ENCODE data around the gene ENAH.
"Not testable (repeated sequence)": the region's sequence is repeated elsewhere in the genome, so short reads cannot be mapped to it uniquely, and the experiment has no call there.

The ENAH gene

DNA sequence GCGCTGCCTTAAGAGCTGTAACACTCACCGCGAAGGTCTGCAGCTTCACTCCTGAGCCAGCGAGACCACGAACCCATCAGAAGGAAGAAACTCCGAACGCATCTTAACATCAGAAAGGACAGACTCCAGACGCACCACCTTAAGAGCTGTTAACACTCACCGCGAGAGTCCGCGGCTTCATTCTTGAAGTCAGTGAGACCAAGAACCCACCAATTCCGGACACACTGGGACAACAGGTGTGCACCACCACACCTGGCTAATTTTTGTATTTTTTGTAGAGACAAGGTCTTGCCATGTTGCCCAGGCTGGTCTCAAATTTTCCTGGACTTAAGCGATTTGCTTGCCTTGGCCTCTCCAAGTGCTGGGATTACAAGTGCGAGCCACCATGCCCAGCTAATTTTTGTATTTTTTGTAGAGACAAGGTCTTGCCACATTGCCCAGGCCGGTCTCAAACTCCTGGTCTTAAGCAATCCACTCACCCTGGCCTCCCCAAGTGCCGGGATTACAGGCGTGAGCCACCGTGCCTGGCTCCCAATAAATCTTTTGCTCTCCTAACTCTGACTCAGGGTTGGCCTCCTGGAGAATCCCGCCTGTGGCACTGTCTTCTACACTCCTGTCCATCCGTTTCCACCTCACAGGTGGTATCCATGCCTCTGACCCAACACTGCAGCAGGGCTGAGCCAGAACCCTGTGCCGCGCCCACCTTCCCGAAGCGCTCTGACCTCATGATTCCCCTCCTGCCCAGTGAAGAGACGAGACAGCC, 179.1 kb downstream of the ENAH start:
- not testable (repeated sequence) for DNase-seq (ENCODE audit: low read depth, low spot score)

DNA sequence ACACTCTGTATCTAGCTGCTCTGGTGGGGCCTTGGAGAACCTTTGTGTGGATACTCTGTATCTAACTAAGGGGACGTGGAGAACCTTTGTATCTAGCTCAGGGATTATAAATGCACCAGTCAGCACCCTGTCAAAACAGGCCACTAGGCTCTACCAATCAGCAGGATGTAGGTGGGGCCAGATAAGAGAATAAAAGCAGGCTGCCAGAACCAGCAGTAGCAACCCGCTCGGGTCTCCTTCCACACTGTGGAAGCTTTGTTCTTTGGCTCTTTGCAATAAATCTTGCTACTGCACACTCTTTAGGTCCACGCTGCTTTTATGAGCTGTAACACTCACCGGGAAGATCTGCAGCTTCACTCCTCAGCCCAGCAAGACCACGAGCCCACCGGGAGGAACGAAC, 179.7 kb downstream of the ENAH start:
- DNase-seq (ENCODE audit: low read depth, low spot score): not testable (repeated sequence)

DNA sequence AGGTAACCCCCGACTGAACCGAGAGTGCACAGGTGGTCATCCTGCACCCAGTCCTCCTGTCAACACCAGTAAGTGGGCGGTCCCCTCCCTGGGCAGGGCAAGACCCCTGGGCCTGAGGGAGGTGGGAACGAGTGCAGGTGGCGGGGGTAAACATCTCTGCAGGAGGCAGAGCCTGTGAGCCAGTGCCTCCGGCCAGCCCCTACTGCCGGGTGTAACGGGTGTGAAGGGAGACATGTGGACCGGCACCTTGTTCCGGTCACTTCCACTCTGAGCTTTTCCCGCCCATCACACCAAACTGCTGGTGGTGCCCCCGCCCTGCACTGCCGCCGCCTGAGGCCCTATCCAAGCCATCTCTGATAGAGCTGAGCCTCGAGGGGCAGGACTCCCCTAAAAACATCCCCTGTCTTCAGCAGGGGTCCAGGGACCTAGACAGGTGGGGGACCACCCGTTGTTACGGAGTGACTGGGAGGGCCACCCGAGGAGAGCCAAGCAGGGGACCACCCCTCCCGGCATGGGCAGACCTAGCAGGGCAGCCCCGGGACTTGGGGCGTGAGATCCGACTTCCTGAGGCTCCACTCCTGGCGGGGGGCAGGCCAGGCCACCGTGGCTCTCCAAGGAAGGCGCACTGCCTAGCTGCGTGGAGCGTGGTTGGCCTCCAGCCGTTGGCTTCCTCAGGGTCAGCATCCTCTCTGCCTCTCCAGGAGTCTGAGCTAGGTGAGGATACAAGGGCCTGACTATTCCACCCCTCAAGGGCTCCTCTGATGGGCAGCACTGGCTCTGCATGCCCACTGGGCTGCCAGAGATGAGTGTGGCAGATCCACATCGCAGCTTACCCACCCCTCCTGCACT, 181.2 kb downstream of the ENAH start:
- DNase-seq (ENCODE audit: low read depth, low spot score): no peak

GRCh38 chr1:225471109-225471452, 181.8 kb downstream of the ENAH start:
- DNase-seq (ENCODE audit: low read depth, low spot score): no peak

- DNase-seq (ENCODE audit: low read depth, low spot score): no peak
Observed at GRCh38 chr1:225470211-225471108, 182.5 kb downstream of the ENAH start.

GRCh38 chr1:225469051-225469450, 183.9 kb downstream of the ENAH start:
- DNase-seq (ENCODE audit: low read depth, low spot score): no peak

- DNase-seq (ENCODE audit: low read depth, low spot score): no peak
Observed at GRCh38 chr1:225468270-225469020, 184.5 kb downstream of the ENAH start.

DNA sequence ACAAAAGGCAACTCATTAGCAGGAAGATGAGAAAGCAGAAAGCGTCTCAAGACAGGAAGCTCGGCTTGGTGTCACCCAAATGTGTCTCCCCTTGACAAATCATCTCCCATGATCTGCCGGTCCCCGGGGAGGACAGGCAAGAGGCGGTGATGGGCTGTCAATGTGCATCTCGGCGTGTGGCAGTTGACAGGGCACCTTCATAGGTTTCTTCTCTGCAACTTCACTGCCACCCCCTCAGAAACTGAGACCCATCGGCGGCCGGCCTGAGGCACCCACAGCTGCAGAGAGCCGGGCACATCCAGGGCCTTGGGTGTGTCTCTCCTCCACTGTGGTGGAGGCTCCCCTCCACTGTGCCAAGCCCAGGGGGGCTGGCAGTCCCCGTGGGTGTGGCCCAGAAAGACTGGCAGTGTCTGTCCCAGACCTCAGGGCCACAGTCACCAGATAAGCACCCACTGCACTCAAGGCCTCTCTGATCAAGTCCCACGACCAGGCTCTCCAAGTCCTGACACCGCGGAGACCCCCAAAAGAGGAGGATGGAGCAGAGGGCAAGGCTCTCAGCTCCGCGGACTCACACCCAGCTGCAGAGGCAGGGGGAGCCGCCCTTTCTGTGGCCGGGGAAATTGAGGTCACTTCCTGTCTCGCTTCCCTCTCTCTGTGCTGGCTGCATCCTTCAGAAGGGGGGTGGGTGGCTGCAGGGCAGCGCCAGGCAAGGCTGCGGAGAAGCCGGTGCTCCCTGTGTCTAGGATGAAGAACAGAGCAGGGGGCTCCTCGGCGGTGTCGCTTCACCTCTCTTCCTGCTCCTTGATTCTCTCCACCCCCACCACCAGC, 185.5 kb downstream of the ENAH start:
- no peak for DNase-seq (ENCODE audit: low read depth, low spot score)

- no peak for DNase-seq (ENCODE audit: low read depth, low spot score)
Observed at GRCh38 chr1:225466848-225467192, 186.1 kb downstream of the ENAH start.

DNA sequence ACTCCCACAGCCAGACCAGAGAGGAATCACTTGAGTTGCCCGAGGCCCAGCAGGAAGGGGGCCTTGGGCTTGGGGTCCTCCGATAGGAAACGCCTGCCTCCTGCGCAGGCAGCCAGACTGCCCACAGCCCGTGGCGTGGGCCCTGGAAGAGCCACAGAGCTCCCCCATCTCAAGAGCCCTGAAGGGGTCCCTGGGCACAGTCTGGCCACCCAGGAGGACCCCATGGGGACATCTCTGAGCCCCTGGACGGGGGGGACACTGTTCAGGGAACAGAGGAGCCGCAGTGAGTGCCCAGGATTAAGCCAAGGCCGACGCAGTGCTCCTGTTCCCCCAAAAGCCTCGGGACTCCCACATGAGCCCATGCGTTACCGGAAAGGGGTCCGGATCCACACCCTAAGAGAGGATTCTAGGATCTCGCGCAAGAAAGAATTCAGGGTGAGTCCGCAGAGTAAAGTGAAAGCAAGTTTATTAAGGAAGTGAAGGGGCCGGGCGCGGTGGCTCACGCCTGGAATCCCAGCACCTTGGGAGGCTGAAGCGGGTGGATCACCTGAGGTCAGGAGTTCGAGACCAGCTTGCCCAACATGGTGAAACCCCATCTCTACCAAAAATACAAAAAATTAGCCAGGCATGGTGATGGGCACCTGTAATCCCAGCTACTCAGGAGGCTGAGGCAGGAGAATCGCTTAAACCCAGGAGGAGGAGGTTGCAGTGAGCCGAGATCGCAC, 187.0 kb downstream of the ENAH start:
- no peak for DNase-seq (ENCODE audit: low read depth, low spot score)

GRCh38 chr1:225464851-225465792, 187.8 kb downstream of the ENAH start:
- DNase-seq (ENCODE audit: low read depth, low spot score): no peak

DNA sequence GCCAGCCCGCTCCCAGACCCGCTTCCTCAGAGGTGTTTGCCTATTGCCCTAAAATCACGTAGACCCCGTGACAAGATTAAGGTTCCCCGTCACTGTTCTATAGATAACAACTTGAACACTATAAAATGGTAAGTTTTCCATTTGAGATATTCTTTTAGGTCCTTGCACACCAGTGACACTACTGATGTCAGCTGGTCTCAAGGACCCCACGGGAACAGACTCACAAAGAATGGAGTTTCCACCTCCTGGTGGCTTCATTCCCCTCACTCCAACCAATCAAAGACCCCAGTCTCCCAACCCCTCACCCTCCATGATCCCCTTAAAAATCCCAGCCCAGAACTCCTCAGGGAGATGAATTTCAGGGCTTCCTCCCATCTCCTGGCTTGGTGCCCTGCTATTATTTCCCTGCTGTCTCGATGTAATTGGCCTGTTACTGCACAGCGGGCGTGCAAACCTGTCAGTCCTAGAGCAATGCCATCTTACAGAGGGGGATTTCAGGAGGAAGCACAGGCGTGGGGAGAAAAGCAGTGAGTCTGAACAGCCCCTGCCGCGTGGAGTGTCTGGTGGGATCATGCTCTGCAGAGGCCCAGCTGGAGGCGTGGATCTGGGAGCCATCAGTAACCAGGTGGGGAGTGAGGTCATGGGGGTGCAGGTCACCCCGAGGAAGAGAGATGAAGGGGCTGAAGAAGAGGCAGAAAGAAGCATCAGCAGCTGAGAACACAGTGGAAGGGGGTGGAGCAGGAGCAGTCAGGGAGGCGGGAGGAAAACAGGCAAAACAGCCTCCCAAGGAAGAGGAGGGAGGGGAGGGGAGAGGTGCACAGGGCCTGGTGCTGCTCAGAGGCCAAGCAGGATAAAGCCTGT, 190.0 kb downstream of the ENAH start:
- DNase-seq (ENCODE audit: low read depth, low spot score): no peak

DNA sequence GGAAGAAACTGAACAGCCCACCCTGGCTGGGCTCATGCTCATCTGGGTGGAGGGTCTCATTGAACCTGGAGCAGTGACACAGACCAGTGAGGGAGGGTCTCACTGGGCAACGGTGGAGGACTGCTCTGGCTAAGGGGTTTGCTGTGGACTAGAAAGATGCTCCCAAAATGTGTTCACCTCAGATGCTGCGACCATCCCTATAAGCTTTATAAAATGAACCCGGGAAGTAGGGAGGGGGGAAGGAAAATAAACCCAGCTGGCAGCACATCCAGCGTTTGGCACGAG, 190.6 kb downstream of the ENAH start:
- DNase-seq (ENCODE audit: low read depth, low spot score): no peak

- DNase-seq (ENCODE audit: low read depth, low spot score): no peak
Observed at GRCh38 chr1:225461533-225462428, 191.1 kb downstream of the ENAH start.

DNA sequence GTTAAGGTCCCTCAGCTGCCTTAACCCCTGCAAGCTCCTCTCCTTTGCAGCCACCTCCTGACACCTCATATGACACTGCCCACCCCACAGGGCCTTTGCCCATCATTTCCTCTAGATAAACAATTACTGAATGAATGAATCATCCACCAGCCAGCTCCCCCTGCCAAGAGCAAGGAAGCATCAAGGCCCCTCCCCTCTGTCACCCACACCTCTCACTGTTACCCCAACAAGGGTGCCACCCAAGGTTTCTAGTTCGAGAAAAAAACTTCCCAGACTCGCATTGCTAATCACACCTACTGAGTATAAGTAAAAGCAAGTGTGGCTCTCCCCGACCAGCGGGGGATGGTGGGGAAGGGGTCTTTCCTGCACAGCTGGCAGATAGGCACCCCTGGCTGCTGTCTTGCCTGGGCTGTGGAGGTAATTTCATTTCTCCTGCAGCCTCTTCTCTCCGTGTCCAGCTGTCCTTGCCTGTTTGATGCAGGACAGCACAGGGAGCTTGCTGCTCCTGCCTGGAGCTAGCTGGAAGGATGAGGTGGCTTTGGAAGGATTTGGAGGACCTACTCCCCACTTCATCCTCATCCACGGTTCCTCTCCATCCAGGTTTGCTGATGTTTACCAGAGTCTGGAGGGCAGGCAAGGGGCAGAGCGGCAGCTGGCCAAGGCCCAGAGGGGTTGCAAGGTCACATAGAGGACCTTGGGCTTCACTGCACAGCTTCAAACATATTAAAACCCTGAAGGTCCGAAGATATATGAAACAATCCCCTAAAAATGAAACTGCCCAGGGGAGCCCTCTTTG, 192.0 kb downstream of the ENAH start:
- no peak for DNase-seq (ENCODE audit: low read depth, low spot score)
